NCI-H1436 (cell line): ENCODE data around the gene HES6.

Experiments used
- DNase-seq: peaks from one replicate; lab custom pipeline; 2025; lab: John Stamatoyannopoulos, UW

The HES6 gene

DNA sequence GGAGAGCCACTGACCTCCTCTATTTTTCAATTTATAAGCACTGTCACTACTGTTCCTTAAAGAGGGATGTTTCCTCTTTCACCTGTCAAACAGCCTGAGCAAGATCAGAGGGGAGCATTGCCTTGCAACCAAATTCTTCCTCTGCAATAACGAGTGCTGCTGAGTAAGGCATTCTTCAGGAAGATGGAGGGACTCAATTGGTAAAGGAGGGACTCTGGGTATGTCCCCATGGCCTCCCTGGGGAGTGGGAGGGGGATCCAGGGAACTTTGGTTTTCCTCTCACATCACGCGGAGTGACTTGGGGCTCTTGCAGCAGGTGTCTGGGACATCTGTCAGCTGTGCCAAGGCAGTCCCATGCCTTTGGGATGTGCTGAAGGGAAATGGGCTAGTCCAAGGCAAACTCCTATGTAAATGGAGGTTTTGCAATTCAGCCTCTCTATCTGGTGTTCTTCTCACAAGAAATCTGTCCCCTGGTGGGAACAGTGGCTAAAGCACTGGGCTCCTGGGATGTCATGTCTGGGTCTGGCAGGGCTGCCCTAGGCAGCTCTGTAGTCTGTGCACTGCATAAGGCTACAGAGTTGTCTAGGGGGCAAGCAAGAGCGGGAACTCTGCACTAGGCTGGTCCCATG, 14.4 kb upstream of the HES6 start:
- no peak for DNase-seq

DNA sequence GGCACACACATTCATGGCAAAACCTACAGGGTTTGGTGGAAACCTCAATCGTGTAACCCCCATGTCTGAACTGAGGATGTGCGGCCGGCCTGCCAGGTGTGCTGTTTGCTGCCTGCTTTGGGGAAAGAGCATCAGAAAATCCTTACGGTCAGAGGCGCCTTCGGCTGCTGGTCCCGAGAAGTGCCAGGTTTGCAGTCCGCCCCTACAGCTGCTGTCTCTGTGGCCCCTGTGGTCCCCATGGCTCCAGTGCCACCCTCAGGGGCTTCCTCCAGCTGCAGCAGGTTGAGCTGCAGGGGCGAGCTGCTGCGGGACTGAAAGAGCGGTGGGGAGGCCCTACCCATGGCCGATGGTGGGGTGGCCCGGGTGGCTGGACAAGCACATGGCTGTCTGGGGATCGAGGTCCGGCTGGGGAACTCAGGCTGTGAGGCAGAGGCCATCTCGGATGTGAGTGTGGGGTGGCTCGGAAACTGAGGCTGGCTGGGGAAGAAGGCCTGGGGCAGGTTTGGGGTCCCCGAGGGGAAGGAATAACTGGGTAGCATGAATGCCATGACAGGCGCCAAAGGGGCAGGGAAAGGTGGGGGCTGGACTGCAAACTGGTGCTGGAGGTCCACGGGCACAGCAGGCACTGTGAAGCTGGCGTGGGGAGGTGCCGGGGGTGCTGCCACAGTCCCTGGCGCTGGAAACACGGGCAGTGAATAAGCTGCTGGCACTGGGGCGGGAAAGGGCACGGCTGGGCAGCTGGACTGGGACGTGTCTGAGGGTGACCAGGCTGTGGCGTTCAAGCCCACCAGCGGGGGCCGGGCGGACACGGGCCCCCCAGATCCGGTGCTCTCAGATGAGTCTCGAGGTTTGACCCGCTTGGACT, 13.2 kb upstream of the HES6 start:
- no peak for DNase-seq

DNA sequence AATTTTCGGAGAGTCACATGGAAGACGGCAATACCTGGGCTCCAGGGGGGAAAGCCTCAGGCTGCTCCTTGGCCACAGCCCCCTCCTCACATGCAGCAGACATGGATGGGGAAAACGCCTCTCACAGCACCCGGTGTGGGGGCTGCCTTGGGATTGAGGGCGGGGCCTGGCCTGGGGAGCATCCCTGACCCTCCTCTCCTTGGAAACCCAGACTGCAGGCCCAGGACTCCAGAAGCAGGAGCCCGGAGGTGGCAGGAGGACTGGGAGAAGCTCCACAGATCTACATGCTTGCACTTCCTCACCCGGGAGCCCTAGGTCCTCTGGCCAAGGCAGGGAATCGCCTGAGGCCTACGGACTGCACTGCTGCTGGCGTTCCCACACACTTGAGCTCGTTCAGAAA, 12.1 kb upstream of the HES6 start:
- no peak for DNase-seq

DNA sequence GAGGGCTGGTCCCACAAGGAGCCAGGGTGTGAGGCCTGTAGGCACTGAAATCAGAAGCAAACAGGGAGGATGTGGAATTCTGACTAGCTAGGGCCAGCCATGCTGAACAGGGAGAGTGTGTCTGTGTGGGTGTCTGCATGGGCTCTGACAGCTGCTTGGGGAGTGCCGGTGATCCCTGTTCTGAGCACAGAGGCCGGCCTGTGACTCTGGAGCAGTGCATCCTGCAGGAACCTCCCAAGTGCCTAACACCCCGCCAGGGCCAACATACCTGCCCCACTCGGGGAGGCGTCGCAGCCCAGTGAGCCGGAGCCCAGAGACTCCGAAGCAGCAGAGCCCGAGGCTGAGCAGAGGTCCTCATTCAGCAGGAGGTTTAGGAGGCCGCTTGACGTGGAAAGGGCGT, 11.5 kb upstream of the HES6 start:
- DNase-seq: no peak

GRCh38 chr2:238250896-238251295, 11.1 kb upstream of the HES6 start:
- no peak for DNase-seq

- no peak for DNase-seq
Observed at GRCh38 chr2:238247841-238248453, 8.1 kb upstream of the HES6 start.

- no peak for DNase-seq
Observed at GRCh38 chr2:238247002-238247822, 7.4 kb upstream of the HES6 start.

- DNase-seq: no peak
Observed at GRCh38 chr2:238244151-238244550, 4.3 kb upstream of the HES6 start.

DNA sequence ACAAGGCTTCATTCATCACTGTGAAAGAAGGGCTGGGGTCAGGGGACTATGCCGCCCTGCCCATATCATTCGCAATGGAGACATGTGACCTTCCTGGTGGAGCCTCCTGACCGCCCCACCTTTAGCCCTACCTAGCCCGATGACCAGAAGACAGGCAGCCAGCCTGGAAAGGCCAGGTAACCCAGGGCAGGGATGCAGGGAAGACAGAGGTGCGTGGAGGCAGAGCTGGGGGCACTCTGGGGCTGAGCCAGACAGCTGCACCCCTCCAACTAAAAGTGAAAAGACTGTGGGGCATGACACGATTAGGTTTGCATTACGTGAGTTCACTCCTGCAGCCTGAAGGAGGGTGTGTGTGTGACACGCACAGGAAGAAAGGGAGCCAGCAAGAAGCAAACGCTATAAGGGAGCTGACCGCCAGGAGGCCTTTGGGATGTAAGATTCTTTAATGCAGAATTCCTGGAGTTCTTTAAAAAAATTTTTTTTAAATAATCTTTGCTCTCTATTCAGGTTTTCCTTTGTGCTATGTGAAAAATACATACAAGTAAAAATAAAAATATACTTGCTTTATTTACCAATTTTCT, 3.7 kb upstream of the HES6 start:
- DNase-seq: no peak

GRCh38 chr2:238242731-238243495, 3.1 kb upstream of the HES6 start:
- peak; percentile 71 for DNase-seq

DNA sequence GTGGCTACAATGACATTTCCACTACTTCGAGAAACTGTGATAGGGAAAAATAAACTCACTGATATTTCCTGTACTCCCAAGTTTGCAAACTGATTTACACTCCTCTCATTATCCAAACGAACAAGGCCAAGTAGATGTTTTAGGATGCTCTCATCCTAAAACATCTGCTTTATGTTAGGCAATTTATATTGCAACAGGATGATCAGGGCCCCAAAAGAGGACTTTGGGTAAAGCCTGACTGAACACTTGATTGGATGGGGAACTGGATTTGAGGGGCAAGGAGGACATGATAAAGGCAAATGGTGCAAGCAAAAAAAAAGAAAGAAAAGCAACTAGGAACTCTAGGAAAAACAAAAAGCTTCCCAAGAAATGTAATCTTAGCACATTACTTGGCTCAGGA, 2.1 kb upstream of the HES6 start:
- DNase-seq: no peak

DNA sequence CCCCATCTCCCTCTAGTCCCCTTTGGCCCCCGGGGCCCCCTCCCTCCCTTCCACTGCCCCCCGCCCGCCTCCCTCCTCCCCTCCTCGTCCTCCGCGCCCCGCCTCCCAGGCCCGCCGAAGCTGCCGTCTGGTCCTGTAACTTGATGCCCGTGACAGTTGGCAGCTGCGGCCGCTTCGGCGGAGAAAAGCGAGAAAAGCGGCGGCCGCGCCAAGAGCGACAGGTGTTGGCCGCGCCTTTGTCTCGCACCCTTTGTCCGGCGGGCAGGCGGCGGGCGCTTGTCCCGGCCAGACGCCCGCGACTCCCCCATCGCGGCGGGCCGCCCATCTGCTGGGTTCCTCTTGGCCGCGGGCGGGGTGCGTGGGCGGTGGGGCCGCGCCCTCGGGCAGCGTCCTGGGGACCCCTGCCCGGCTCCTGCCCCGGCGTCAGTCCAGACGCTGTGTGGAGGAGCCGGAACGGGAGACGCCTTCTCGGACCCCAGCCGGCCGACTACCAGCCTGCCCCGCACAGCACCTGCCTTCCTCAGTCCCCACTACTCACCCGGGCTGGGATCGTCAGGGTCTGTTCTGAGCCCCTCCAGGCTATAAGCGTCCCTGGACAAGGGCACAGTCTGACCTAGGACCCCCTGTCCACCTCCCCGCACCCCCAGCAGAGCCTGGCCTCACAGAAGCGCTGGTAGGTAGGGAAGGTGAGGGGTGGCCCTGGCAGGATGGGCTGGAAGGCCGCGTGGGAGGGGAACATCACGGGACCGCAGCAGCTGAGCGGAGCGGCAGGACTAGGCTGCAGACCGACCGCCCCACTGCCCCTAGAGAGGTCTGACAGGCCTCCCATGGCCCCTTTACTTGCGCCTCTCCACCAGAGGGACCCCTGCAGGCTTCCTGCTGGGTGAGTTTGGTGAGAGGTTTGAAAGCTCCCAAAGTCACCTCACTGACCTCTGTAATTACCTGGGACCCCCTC, 1.2 kb upstream of the HES6 start:
- peak; percentile 89 for DNase-seq

DNA sequence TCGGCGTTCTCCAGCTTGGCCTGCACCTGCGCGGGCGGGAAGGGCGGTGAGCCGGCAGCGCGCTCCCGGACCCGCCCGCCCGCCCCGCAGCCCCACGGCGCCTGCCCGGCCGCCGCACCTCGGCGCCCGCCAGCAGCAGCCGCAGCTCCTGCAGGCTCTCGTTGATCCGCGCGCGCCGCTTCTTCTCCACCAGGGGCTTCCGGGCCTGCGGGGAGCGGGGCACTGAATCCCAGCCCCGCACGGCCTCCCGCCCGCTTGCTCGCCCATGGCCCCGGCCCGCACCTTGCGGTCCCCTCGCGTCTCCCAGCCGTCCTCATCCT, 335 bp downstream of the HES6 start:
- DNase-seq: no peak

- peak; percentile 20 for DNase-seq
Observed at GRCh38 chr2:238238766-238239542, 884 bp downstream of the HES6 start.

DNA sequence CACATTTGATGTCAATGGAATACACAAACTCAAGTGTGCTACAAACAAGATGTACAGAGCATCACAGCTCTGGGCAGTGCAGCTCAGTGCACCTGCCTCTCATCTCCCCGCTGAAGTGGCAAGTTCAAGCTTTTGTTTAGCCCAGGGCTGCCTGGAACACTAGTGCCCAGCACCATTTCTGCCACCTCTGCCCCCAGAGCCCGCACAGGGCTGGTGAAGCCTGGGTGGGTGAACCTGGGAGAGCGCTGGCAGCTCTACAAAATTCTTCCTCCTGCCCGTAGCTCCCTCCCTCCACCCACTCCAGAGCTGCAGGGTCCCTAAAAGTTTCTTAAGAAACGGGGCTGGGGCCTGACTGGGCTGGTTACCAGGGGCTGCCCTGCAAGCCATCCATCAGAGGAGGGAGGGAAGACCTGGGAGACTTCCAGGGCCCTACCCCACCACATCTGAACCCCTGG, 1.5 kb downstream of the HES6 start:
- no peak for DNase-seq

GRCh38 chr2:238237431-238238135, 2.3 kb downstream of the HES6 start:
- DNase-seq: no peak

- DNase-seq: no peak
Observed at GRCh38 chr2:238236571-238236970, 3.3 kb downstream of the HES6 start.

- no peak for DNase-seq
Observed at GRCh38 chr2:238235856-238236255, 4.0 kb downstream of the HES6 start.

- no peak for DNase-seq
Observed at GRCh38 chr2:238235331-238235732, 4.5 kb downstream of the HES6 start.
